ENCODE measurements around the gene PCSK5.
"Not testable (repeated sequence)": the region's sequence is repeated elsewhere in the genome, so short reads cannot be mapped to it uniquely, and the experiment has no call there.

PCSK5 gene

DNA sequence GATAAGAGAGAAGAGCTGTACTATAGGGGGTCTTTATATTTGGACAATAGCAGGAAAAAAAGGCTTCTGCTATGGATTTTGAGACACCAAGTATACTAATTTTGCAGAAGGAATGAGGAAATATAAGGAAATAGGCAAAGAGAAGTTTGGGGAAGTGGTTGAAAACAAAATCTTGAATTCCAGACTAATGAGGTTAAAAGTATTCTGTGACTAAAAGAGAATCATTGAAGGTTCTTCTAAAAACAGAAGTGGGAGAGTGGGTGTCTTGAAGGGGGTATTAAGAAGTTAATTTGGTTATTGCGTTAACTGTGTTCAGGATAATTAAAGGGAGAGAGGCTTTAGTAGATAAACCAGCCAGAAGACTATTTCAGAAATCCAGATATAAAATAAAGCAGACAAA, 355.0 kb downstream of the PCSK5 start:
- DNase-seq (ENCODE audit: low read depth, low spot score) = no peak

DNA sequence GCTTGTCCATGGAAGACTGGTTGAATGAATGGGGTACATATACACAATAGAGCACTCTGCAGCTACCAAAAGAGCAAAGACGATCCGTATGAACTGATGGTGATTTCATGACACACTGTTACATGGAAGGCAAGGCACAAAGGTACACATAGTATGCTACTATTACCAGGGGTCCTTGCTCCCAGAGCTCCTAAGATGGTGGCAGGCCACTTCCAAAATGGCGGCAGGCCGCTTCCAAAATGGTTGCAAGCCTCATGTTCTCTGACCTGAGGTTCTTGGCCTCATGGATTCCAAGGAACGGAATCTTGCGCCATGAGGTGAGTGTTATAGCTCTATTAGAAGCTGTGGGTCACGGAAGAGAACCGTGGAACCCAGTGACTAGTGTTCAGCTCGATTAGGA, 356.2 kb downstream of the PCSK5 start:
- no peak for DNase-seq (ENCODE audit: low read depth, low spot score)

DNA sequence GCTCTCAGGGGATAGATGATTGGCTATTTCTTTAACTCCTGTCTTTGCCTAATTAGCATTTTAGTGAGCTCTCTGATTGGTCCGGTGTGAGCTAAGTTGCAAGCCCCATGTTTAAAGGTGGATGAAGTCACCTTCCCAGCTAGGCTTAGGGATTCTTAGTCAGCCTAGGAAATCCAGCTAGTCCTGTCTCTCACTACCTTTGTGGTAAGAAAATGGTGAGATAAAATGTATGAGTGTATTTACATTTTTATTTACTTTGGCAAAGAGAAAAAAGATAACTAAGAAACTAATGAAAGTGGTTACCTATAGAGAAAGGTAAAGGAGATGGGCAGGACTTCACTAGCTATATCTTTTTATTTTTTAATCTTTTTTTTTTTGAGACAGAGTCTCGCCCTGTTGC, 357.0 kb downstream of the PCSK5 start:
- no peak for DNase-seq (ENCODE audit: low read depth, low spot score)

- no peak for DNase-seq (ENCODE audit: low read depth, low spot score)
Measured at GRCh38 chr9:76249309-76249708, 358.8 kb downstream of the PCSK5 start.

DNA sequence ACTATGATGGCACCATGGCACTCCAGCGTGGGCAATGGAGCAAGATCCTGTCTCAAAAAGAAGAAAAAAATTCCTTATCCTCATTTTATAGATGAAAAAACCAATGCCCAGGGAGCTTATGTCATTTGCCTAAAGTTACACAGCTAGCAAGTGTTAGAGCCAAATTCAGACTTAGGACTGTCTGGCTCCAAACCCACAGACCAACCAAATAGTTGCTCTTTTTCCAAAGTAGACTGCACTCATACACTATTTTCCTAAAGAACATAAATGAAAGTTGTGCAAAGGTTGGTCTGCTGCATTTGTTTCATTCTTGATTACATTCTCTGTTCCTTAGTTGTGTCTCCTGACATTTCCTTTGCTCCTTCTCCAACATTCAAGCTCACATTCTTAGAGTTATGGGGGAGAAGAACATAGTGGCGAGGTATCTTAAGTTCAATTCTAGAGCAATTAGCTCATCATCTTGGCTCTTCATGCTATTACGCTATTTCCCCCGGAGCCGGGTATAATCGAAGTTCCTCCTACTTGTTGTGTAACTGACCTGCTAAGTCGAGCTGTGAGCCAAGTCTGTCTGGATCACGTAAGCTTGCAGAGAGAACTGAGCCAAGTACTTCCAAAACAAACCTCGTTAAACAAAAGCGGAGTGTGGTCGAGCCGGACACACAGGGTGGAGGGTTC, 365.4 kb downstream of the PCSK5 start:
- peak; percentile 85 for DNase-seq (ENCODE audit: low read depth, low spot score)

GRCh38 chr9:76257311-76257710, 366.8 kb downstream of the PCSK5 start:
- no peak for DNase-seq (ENCODE audit: low read depth, low spot score)

GRCh38 chr9:76266649-76267283, 376.3 kb downstream of the PCSK5 start:
- DNase-seq (ENCODE audit: low read depth, low spot score) = no peak

DNA sequence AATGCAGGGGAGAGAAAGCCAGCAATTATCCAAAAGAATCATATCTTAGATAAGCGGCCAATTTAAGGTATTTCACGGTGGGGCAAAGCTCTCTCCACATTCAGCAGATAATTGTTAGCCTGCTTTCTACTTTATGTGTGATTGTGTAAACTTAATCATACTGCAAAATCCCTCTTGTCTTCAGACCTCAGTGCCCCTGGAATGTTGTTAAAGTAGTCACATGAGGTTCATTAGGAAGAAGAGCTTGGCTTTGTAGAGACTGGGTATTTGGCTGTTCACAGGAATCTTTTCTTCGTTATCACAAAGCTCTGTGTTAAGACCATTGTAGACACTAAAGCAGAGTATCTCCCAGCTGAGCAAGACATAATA, 376.8 kb downstream of the PCSK5 start:
- DNase-seq (ENCODE audit: low read depth, low spot score) = peak; percentile 8

- no peak for DNase-seq (ENCODE audit: low read depth, low spot score)
Measured at GRCh38 chr9:76269789-76270188, 379.3 kb downstream of the PCSK5 start.

DNA sequence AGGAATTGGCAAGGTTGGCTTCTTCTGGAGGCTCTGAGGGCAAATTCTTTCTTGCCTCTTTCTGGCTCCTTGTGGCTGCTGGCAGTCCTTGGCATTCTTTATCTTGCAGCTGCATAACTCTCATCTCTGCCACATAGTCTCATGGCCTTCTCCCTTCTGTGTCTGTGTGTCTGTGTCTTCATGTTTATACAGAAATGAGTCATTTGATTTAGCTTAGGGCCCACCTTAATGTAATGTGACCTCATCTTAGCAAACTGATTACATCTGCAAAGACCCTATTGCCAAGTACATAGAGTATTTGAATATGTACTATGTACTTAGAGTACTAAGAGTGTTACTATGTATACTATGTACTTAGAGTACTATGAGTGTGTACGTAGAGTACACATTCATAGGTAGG, 381.3 kb downstream of the PCSK5 start:
- peak; percentile 39 for DNase-seq (ENCODE audit: low read depth, low spot score)

GRCh38 chr9:76289042-76289441, 398.6 kb downstream of the PCSK5 start:
- DNase-seq (ENCODE audit: low read depth, low spot score) = no peak

DNA sequence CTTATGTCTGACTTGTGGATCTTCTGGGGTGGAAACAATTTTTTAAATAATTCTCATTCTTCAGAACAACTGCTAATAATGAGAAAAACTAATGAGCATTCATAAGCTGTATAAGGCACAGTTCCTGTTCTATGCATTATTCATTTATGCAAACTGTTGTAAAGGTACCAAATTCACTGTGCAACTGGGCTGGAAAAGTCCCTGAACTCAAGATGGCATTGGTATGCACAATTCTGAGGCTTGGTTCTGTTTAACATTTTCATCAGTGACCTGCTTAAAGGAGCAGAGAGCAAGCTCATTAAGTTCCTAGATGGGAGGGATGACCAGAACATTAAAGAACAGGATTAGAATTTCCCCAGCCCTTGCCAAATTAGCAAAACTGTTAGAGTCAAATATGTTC, 399.2 kb downstream of the PCSK5 start:
- no peak for DNase-seq (ENCODE audit: low read depth, low spot score)

DNA sequence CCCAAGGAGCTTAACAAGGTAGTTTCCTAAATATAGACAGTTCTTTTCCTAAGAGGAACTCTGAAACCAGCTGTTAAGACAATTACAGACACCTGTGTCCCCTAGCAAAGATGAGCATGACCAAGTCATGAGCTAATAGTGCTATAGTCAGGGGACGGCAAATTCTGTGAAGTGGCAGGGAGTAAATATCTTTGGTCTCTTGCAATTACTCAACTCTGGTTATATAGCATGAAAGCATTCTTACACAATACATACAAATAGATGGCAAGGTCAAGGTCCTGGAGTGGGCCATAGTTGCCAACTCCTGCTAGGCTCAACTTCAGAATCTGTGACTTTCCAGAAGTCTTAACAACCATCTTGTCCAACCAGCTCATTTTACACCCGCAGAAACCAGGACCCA, 400.1 kb downstream of the PCSK5 start:
- DNase-seq (ENCODE audit: low read depth, low spot score) = no peak

- no peak for DNase-seq (ENCODE audit: low read depth, low spot score)
Measured at GRCh38 chr9:76292246-76292645, 401.8 kb downstream of the PCSK5 start.

DNA sequence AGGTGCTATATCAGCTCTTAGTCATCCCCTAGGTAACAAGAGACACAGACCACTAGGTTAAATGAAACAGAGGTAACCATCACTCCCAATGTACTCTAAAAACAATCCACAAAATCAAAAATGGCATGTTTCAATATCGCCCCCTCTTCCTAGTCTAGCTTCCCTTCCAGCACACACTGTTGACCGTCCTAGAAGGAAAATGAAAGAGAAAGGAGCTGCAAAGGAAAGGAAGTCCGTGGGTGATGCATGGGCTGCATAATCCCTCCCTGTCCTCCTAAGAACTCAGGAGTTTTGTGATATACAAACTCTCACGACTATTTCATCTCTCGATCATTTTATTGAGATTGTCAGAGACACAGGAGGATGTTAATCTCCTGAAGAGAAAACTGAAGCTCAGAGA, 402.2 kb downstream of the PCSK5 start:
- no peak for DNase-seq (ENCODE audit: low read depth, low spot score)

DNA sequence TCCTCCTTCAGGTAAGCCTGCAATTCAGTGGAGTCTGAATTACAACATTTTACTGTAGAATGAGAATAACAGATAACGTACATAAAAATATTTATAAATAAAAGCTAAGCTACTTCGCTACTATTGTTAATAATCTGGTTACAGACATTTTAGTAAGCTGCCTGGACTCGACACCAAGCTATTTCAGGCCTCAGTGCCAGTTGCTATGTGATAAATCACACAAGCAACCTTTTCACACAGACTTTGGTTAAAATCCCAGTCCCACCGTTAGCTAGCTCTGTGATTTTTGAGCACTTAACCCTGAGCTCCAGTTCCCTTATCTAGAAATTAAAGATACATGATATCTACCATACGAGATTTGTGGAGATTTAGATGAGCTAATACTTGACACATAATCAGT, 403.8 kb downstream of the PCSK5 start:
- DNase-seq (ENCODE audit: low read depth, low spot score) = no peak

- DNase-seq (ENCODE audit: low read depth, low spot score) = no peak
Measured at GRCh38 chr9:76296561-76297310, 406.3 kb downstream of the PCSK5 start.

- peak; percentile 10 for DNase-seq (ENCODE audit: low read depth, low spot score)
Measured at GRCh38 chr9:76297721-76298239, 407.3 kb downstream of the PCSK5 start.

DNA sequence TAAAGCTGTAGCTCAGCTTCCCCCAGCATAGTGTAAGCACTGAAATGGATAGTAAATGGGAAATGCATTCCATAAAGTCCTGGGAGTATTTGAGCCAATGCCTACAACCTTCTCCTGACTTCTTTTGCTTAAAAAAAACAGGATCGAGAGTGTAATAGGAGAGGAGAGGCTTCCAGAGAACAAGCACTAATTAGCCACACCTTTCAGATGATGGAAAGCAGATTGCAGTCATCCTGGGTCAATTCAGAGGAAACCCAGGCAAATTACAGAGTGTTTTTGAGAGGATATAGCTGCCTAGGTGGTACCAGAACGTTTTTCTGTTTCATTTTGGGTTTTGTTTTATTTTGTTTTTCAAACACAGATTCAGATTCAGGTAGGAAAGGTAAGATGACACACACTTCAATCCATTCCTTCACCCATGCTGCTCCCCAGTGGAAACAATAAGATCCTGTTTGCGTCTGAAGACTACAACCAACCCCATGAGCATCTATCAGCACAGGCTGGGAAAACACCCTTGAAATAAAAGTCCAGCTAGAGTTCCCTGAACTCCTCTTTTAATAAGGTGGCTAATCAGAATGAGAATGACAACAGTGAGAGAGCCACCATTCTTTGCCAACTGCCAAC, 408.2 kb downstream of the PCSK5 start:
- peak; percentile 18 for DNase-seq (ENCODE audit: low read depth, low spot score)

GRCh38 chr9:76302543-76302942, 412.1 kb downstream of the PCSK5 start:
- DNase-seq (ENCODE audit: low read depth, low spot score) = no peak

GRCh38 chr9:76302947-76303550, 412.6 kb downstream of the PCSK5 start:
- DNase-seq (ENCODE audit: low read depth, low spot score) = peak; percentile 58

DNA sequence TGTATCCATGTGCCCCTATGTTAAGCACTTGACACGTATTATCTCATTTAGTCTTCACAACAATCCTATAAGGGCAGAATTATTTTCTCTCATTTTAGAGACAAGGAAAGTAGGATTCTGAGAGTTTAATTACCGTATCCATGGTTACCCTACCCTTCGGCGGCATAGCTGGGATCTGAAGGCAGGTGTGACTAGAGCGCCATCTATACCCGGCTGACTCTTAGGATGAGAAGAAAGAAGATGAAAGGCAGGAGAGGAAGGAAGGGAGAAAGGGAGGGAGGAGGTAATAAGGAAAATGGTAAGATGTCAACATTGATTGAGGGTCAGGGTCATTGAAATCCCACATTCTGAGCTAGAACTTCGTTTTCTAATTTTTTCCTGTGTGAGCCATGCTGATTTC, 416.6 kb downstream of the PCSK5 start:
- DNase-seq (ENCODE audit: low read depth, low spot score) = not testable (repeated sequence)

Data from astrocyte of the hippocampus (primary cell).